ENCODE measurements around the gene CYP51A1.

GRCh38 chr7:92116949-92117348, 17.3 kb downstream of the CYP51A1 start:
- TF ChIP-seq, protein P1, sequence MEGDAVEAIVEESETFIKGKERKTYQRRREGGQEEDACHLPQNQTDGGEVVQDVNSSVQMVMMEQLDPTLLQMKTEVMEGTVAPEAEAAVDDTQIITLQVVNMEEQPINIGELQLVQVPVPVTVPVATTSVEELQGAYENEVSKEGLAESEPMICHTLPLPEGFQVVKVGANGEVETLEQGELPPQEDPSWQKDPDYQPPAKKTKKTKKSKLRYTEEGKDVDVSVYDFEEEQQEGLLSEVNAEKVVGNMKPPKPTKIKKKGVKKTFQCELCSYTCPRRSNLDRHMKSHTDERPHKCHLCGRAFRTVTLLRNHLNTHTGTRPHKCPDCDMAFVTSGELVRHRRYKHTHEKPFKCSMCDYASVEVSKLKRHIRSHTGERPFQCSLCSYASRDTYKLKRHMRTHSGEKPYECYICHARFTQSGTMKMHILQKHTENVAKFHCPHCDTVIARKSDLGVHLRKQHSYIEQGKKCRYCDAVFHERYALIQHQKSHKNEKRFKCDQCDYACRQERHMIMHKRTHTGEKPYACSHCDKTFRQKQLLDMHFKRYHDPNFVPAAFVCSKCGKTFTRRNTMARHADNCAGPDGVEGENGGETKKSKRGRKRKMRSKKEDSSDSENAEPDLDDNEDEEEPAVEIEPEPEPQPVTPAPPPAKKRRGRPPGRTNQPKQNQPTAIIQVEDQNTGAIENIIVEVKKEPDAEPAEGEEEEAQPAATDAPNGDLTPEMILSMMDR (IDR thresholded peaks at IDR 0.05; ENCODE audit: insufficient read depth, low read length, poor library complexity, severe bottlenecking): no peak
- no peak for TF ChIP-seq EZH2phosphoT487 (conservative IDR thresholded peaks at IDR 0.05; ENCODE audit: low read length)

All from SU-DHL-6 (cell line).